K562 treated with DMSO at 1 percent for 48 hours (cell line): ENCODE measurements around the gene PON1. TPM values are rescaled to one million over a fixed set of nuclear protein-coding genes. Genes with fewer than 3 reads are reported as not detected.

Experiments used
- total RNA-seq: library from RNA; unstranded; fragments of 300-600 nt; gene quantifications from 2 replicates; pipeline ENCODE4 v1.2.3, GENCODE V29; 2022; ENCODE audit warnings: low replicate concordance; ENCODE audit errors: extremely low read depth

Gene PON1
- total RNA-seq: not detected in 2 replicates

GRCh38 chr7:95324431-95324830 is at the start of gene PON1:
PON1 (minus strand) TSS chr7:95324532; CDS start chr7:95324475, 57 bp downstream.

Other genes with a start within 250 kb of the PON1 start
- gene PON3, start 71.8 kb upstream of the PON1 start, total RNA-seq: not detected in 2 replicates
- not detected in 2 replicates for gene PON2, start 110.5 kb upstream of the PON1 start, total RNA-seq
- not detected in 2 replicates for gene ASB4, start 161.4 kb upstream of the PON1 start, total RNA-seq